ENCODE measurements around the gene DPEP2.

GRCh38 chr16:68005211-68005610, 5.9 kb upstream of the DPEP2 start:
- TF ChIP-seq CTCF (IDR thresholded peaks at IDR 0.05; ENCODE audit: low read depth, low read length, poor library complexity, severe bottlenecking) (no peak), EZH2phosphoT487 (IDR thresholded peaks at IDR 0.05; ENCODE audit: borderline replicate concordance, low read length) (no peak)

All from DOHH2 (cell line).